Mesenchymal stem cell (in vitro differentiated cells and primary cell): Measurements from ENCODE around the gene ICA1.
"Not testable (repeated sequence)": the region's sequence is repeated elsewhere in the genome, so short reads cannot be mapped to it uniquely, and the experiment has no call there.

Source experiments
- DNase-seq: peaks from one replicate; pipeline ENCODE4 v3.0.0-alpha.2; 2013
- H2AFZ ChIP-seq: one replicate; pipeline ENCODE4 v1.6.1; 2013; ENCODE audit warnings: low read depth, mild to moderate bottlenecking, control low read depth, inconsistent platforms, low read length, moderate library complexity
- H2AK5ac ChIP-seq: 2 replicates; pipeline ENCODE4 v1.6.1; 2013; ENCODE audit warnings: low read length, moderate library complexity, mild to moderate bottlenecking, inconsistent platforms; ENCODE audit not compliant: severe bottlenecking
- H2BK120ac ChIP-seq: one replicate; pipeline ENCODE4 v1.6.1; 2013; ENCODE audit warnings: low read depth, mild to moderate bottlenecking, inconsistent platforms, low read length, moderate library complexity
- H2BK12ac ChIP-seq, 2 experiments: one replicate each; pipeline ENCODE4 v1.6.1; 2013; ENCODE audit warnings: inconsistent platforms in 2 of 2, low read length in 2 of 2, mild to moderate bottlenecking in 2 of 2, moderate library complexity in 2 of 2, control low read depth in 1 of 2
- H2BK15ac ChIP-seq: one replicate; pipeline ENCODE4 v1.6.1; 2013; ENCODE audit warnings: mild to moderate bottlenecking, low read depth, inconsistent platforms; ENCODE audit not compliant: poor library complexity, severe bottlenecking
- H2BK5ac ChIP-seq: 2 replicates; pipeline ENCODE4 v1.6.1; 2013; ENCODE audit warnings: low read depth, mild to moderate bottlenecking, low read length, control low read depth, inconsistent platforms; ENCODE audit not compliant: poor library complexity, severe bottlenecking
- H3K14ac ChIP-seq, 2 experiments: one replicate each; pipeline ENCODE4 v1.6.1; 2013; ENCODE audit warnings: inconsistent platforms in 2 of 2, low read length in 2 of 2, control low read depth in 1 of 2, mild to moderate bottlenecking in 1 of 2, moderate library complexity in 1 of 2
- H3K18ac ChIP-seq, 2 experiments: one replicate each; pipeline ENCODE4 v1.6.1; 2013; ENCODE audit warnings: inconsistent platforms in 2 of 2, low read length in 2 of 2, control low read depth in 1 of 2, low read depth in 1 of 2, mild to moderate bottlenecking in 1 of 2
- H3K23ac ChIP-seq, 2 experiments: one replicate each; pipeline ENCODE4 v1.6.1; 2013; ENCODE audit warnings: inconsistent platforms in 2 of 2, low read length in 2 of 2, mild to moderate bottlenecking in 2 of 2, moderate library complexity in 2 of 2, control low read depth in 1 of 2
- H3K27ac ChIP-seq: 2 replicates; pipeline ENCODE4 v1.5.1; 2013; ENCODE audit warnings: mild to moderate bottlenecking, moderate library complexity, low read length, control low read depth, inconsistent platforms; ENCODE audit not compliant: poor library complexity, severe bottlenecking
- H3K27me3 ChIP-seq, 2 experiments: 2 replicates each; pipeline versions ENCODE4 v1.6.1 to v1.7.0; 2013; ENCODE audit warnings: low read length in 2 of 2, mild to moderate bottlenecking in 2 of 2, moderate library complexity in 2 of 2, control low read depth in 1 of 2, inconsistent platforms in 1 of 2; ENCODE audit not compliant: control insufficient read depth in 1 of 2, insufficient read depth in 1 of 2
- H3K36me3 ChIP-seq, 2 experiments: 2 replicates each; pipeline versions ENCODE4 v1.6.1 to v1.7.0; 2013; ENCODE audit warnings: low read length in 2 of 2, control low read depth in 1 of 2, inconsistent platforms in 1 of 2, low read depth in 1 of 2, mild to moderate bottlenecking in 1 of 2; ENCODE audit not compliant: insufficient read depth in 2 of 2, control insufficient read depth in 1 of 2
- H3K4ac ChIP-seq, 2 experiments: one replicate each; pipeline ENCODE4 v1.6.1; 2013; ENCODE audit warnings: inconsistent platforms in 2 of 2, low read length in 2 of 2, mild to moderate bottlenecking in 2 of 2, moderate library complexity in 2 of 2, control low read depth in 1 of 2, low read depth in 1 of 2
- H3K4me1 ChIP-seq: 2 replicates; pipeline ENCODE4 v1.6.1; 2013; ENCODE audit warnings: low read depth, low read length, control low read depth; ENCODE audit not compliant: control insufficient read depth, insufficient read depth
- H3K4me2 ChIP-seq: 2 replicates; pipeline ENCODE4 v1.6.1; 2013; ENCODE audit warnings: low read length, mild to moderate bottlenecking, inconsistent platforms; ENCODE audit not compliant: poor library complexity, severe bottlenecking
- H3K4me3 ChIP-seq, 2 experiments: 2 replicates each; pipeline versions ENCODE4 v1.5.1 to v1.7.0; 2013; ENCODE audit warnings: low read length in 2 of 2, mild to moderate bottlenecking in 2 of 2, control low read depth in 1 of 2, low read depth in 1 of 2; ENCODE audit not compliant: insufficient read depth in 1 of 2
- H3K79me1 ChIP-seq: replicated peaks from 2 replicates; pipeline ENCODE4 v1.6.1; 2013; ENCODE audit warnings: mild to moderate bottlenecking, control low read depth, low read length, inconsistent platforms; ENCODE audit not compliant: poor library complexity, severe bottlenecking
- H3K9ac ChIP-seq: 2 replicates; pipeline ENCODE4 v1.7.0; 2013; ENCODE audit warnings: mild to moderate bottlenecking, low read length, moderate library complexity
- H3K9me3 ChIP-seq: 2 replicates; pipeline ENCODE4 v1.7.0; 2013; ENCODE audit warnings: mild to moderate bottlenecking, low read length; ENCODE audit not compliant: control insufficient read depth
- H4K8ac ChIP-seq: one replicate; pipeline ENCODE4 v1.6.1; 2013; ENCODE audit warnings: inconsistent platforms, mild to moderate bottlenecking, low read length, moderate library complexity
- H4K91ac ChIP-seq: one replicate; pipeline ENCODE4 v1.6.1; 2013; ENCODE audit warnings: mild to moderate bottlenecking, low read length, inconsistent platforms
- WGBS: methylation state at CpG from one replicate; pipeline ENCODE4 v1.1.7; 2013; ENCODE audit warnings: mixed read lengths; 5-methylcytosine and 5-hydroxymethylcytosine counted together

Gene ICA1

GRCh38 chr7:8245032-8245431, 16.9 kb downstream of the ICA1 start:
- H2BK12ac ChIP-seq, H4K91ac ChIP-seq, H3K9ac ChIP-seq, H3K27me3 ChIP-seq, H3K4me3 ChIP-seq, H2AK5ac ChIP-seq, H3K14ac ChIP-seq, DNase-seq, H3K18ac ChIP-seq, H2BK5ac ChIP-seq, H3K4me2 ChIP-seq, H3K36me3 ChIP-seq, H2AFZ ChIP-seq, H3K23ac ChIP-seq, H3K4me1 ChIP-seq, H3K9me3 ChIP-seq, H4K8ac ChIP-seq, H2BK120ac ChIP-seq, H2BK15ac ChIP-seq, H3K79me1 ChIP-seq, H3K27ac ChIP-seq, H3K4ac ChIP-seq: not testable (repeated sequence)
- WGBS = 89% methylated on average over 4 of the region's 5 CpGs

DNA sequence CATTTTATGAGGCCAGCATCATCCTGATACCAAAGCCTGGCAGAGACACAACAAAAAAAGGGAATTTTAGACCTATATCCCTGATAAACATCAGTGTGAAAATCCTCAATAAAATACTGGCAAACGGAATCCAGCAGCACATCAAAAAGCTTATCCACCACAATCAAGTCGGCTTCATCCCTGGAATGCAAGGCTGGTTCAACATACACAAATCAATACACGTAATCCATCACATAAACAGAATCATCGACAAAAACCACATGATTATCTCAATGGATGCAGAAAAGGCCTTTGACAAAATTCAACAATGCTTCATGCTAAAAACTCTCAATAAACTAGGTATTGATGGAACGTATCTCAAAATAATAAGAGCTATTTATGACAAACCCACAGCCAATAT, 18.9 kb downstream of the ICA1 start:
- H3K4me3 ChIP-seq, H3K4me2 ChIP-seq, H2BK5ac ChIP-seq, H3K27me3 ChIP-seq, DNase-seq, H2AK5ac ChIP-seq, H3K27ac ChIP-seq, H3K9me3 ChIP-seq, H3K4ac ChIP-seq, H3K4me1 ChIP-seq, H3K79me1 ChIP-seq, H2BK120ac ChIP-seq, H2AFZ ChIP-seq, H4K91ac ChIP-seq, H3K18ac ChIP-seq, H3K23ac ChIP-seq, H3K36me3 ChIP-seq, H3K14ac ChIP-seq, H3K9ac ChIP-seq, H2BK15ac ChIP-seq, H2BK12ac ChIP-seq, H4K8ac ChIP-seq: not testable (repeated sequence)
- WGBS = 81% methylated on average over 4 of the region's 5 CpGs

DNA sequence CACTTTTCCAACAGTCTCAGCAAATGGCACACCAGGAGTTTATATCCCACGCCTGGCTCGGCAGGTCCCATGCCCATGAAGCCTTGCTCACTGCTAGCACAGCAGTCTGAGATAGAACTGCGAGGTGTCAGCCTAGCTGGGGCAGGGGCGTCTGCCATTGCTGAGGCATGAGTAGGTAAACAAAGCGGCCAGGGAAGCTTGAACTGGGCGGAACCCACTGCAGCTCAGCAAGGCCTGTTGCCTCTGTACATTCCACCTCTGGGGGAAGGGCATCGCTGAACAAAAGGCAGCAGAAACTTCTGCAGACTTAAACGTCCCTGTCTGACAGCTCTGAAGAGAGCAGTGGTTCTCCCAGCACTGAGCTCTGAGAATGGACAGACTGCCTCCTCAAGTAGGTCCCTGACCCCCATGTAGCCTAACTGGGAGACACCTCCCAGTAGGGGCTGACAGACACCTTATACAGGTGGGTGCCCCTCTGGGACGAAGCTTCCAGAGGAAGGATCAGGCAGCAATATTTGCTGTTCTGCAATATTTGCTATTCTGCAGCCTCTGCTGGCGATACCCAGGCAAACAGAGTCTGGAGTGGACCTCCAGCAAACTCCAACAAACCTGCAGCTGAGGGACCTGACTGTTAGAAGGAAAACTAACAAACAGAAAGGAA, 22.1 kb downstream of the ICA1 start:
- not testable (repeated sequence) for H3K79me1 ChIP-seq, H3K4me2 ChIP-seq, H2BK15ac ChIP-seq, DNase-seq, H2AK5ac ChIP-seq, H2BK5ac ChIP-seq, H2BK12ac ChIP-seq, H2BK120ac ChIP-seq, H2AFZ ChIP-seq, H3K27me3 ChIP-seq, H3K27ac ChIP-seq, H3K14ac ChIP-seq, H3K4me1 ChIP-seq, H3K36me3 ChIP-seq, H4K8ac ChIP-seq, H3K4ac ChIP-seq, H3K9ac ChIP-seq, H4K91ac ChIP-seq, H3K9me3 ChIP-seq, H3K18ac ChIP-seq, H3K23ac ChIP-seq
- 74% methylated on average over 10 of the region's 10 CpGs for WGBS
- peak overlapping the region in 1 of 2 experiments; percentile 22 for H3K4me3 ChIP-seq

DNA sequence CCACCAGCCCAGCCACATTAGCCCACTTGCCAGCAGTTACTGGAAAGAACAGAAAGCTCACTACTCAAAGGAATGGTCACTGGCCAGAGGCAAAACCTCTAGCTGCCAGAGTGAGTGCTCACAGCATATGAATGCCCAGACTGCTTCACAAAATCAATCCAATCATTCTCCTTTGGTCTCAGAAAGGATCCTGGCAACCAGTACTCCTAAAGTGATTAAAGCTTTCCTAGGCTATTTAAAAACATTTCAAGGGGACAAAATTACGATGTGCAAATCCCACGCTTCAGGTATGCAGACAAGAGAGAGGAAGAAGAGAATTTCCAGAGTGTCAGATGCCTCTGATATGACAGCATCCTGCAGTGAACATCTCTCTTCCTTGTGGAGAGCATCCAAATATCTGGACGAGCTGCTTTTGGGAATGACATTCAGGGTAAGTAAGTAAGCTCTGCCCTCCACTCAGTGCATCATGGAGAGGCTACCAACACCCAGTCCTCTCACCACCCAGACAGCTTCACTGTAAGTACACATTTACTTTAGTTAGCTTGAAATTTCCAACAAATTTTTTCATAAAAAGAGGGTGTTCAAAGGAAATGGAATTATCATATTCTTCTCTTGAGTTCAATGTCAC, 25.1 kb downstream of the ICA1 start:
- Histone ChIP-seq H3K4me2 (no peak overlapping the region), H3K9me3 (no peaks in the 10 kb centered on the region), H2BK5ac (no peak overlapping the region), H4K91ac (no peak overlapping the region), H2BK15ac (no peak overlapping the region), H2BK120ac (no peak overlapping the region), H3K27me3 (peaks cover 0 to 5% of the 10 kb centered on the region in 2 experiments), H3K27ac (no peak overlapping the region), H3K79me1 (no peaks in the 10 kb centered on the region), H3K4ac (no peak overlapping the region), H3K14ac (no peak overlapping the region), H3K9ac (no peak overlapping the region), H3K4me1 (no peaks in the 10 kb centered on the region), H2AK5ac (no peak overlapping the region), H3K4me3 (no peak overlapping the region), H3K18ac (no peak overlapping the region), H4K8ac (no peak overlapping the region), H3K36me3 (no peaks in the 10 kb centered on the region), H2AFZ (no peak overlapping the region), H3K23ac (no peak overlapping the region), H2BK12ac (no peak overlapping the region)
- no peak for DNase-seq
- WGBS = 89% methylated on average over 3 of the region's 3 CpGs
